GM23338 (cell line): ENCODE results near the gene AXIN2. TPM values are rescaled to one million over a fixed set of nuclear protein-coding genes. Genes with fewer than 3 reads are reported as not detected.
A peak's percentile ranks its signal among the peaks of the same experiment; 100 is the strongest.

Experiments
- ATAC-seq: fragments of 200-7000 bp; cut with Tn5 transposase; 3 replicates; pipeline ENCODE4 v1.9.1; 2020
- DNase-seq: peaks from one replicate; pipeline ENCODE4 v3.0.0-alpha.2; 2015; ENCODE audit warnings: low spot score
- H2AFZ ChIP-seq: fragments of 200-600 bp; sonication (generic); 2 replicates; pipeline ENCODE4 v1.8.0; 2016; ENCODE audit warnings: antibody characterized with exemption, mild to moderate bottlenecking, moderate library complexity
- H3F3A ChIP-seq: fragments of 200-600 bp; sonication (generic); replicated peaks from 2 replicates; pipeline ENCODE4 v1.8.0; 2017; ENCODE audit warnings: antibody characterized with exemption, mixed run types, low read depth
- H3K27ac ChIP-seq: fragments of 200-600 bp; sonication (generic); 2 replicates; pipeline ENCODE4 v1.6.1; 2016; ENCODE audit warnings: low read depth
- H3K27me3 ChIP-seq: fragments of 200-600 bp; sonication (generic); 2 replicates; pipeline ENCODE4 v1.8.0; 2016; ENCODE audit warnings: mild to moderate bottlenecking, mixed run types, moderate library complexity; ENCODE audit not compliant: insufficient read depth
- H3K36me3 ChIP-seq: fragments of 200-600 bp; sonication (generic); 2 replicates; pipeline ENCODE4 v1.8.0; 2016; ENCODE audit warnings: mild to moderate bottlenecking; ENCODE audit not compliant: insufficient read depth
- H3K4me1 ChIP-seq: fragments of 200-600 bp; sonication (generic); 2 replicates; pipeline ENCODE4 v1.8.0; 2016; ENCODE audit warnings: mild to moderate bottlenecking, moderate library complexity; ENCODE audit not compliant: insufficient read depth
- H3K4me2 ChIP-seq: fragments of 200-600 bp; sonication (generic); 2 replicates; pipeline ENCODE4 v1.7.1; 2017; ENCODE audit warnings: mixed run types
- H3K4me3 ChIP-seq: fragments of 200-600 bp; sonication (generic); 2 replicates; pipeline ENCODE4 v1.6.1; 2016; ENCODE audit warnings: mixed run types
- H3K79me2 ChIP-seq: fragments of 200-600 bp; sonication (generic); replicated peaks from 2 replicates; pipeline ENCODE4 v1.8.0; 2017; ENCODE audit warnings: mild to moderate bottlenecking; ENCODE audit not compliant: insufficient read depth
- H3K9me2 ChIP-seq: fragments of 200-600 bp; sonication (generic); 2 replicates; pipeline ENCODE4 v1.8.0; 2017; ENCODE audit not compliant: insufficient read depth
- H4K20me1 ChIP-seq: fragments of 200-600 bp; sonication (generic); replicated peaks from 2 replicates; pipeline ENCODE4 v1.8.0; 2017; ENCODE audit warnings: mild to moderate bottlenecking; ENCODE audit not compliant: insufficient read depth
- H3K27ac Mint-ChIP-seq: 2 replicates; pipeline ENCODE4 v1.8.0; 2020; ENCODE audit warnings: inconsistent platforms, mild to moderate bottlenecking, moderate library complexity, mixed read lengths
- H3K27me3 Mint-ChIP-seq: 3 replicates; pipeline ENCODE4 v1.8.0; 2022; ENCODE audit warnings: low read depth, mild to moderate bottlenecking, moderate library complexity, mixed read lengths, inconsistent platforms; ENCODE audit not compliant: insufficient read depth, poor library complexity
- H3K36me3 Mint-ChIP-seq: 3 replicates; pipeline ENCODE4 v1.8.0; 2021; ENCODE audit warnings: low read depth, mild to moderate bottlenecking, inconsistent platforms, moderate library complexity, mixed read lengths
- H3K4me1 Mint-ChIP-seq: 3 replicates; pipeline ENCODE4 v1.8.0; 2020; ENCODE audit warnings: mild to moderate bottlenecking, inconsistent platforms, mixed read lengths
- H3K4me3 Mint-ChIP-seq: 3 replicates; pipeline ENCODE4 v1.8.0; 2021; ENCODE audit warnings: moderate library complexity, mild to moderate bottlenecking, inconsistent platforms, mixed read lengths
- H3K9me3 Mint-ChIP-seq: 3 replicates; pipeline ENCODE4 v1.8.0; 2020; ENCODE audit warnings: moderate library complexity, mild to moderate bottlenecking, inconsistent platforms, mixed read lengths
- EZH2phosphoT487 ChIP-seq: fragments of 200-600 bp; sonication (generic); IDR thresholded peaks from one replicate; pipeline ENCODE4 v1.8.1; 2018; ENCODE audit warnings: antibody characterized with exemption; ENCODE audit not compliant: unreplicated experiment
- JUNB ChIP-seq: IDR thresholded peaks from one replicate; pipeline ENCODE4 v1.6.1; 2016; ENCODE audit warnings: antibody characterized with exemption; ENCODE audit not compliant: unreplicated experiment
- NANOG ChIP-seq: IDR thresholded peaks from 2 replicates; pipeline ENCODE4 v1.6.1; 2016; ENCODE audit warnings: antibody characterized with exemption, borderline replicate concordance
- STAT1 ChIP-seq: IDR thresholded peaks from one replicate; pipeline ENCODE4 v1.6.1; 2016; ENCODE audit warnings: antibody characterized with exemption; ENCODE audit not compliant: unreplicated experiment
- ZNF114 ChIP-seq: fragments of 250-450 bp; sonication (Bioruptor Pico); IDR thresholded peaks from 2 replicates; pipeline ENCODE4 v1.5.0; 2020; ENCODE audit warnings: mild to moderate bottlenecking, moderate library complexity
- ZNF331 ChIP-seq: fragments of 250-450 bp; sonication (Bioruptor Pico); IDR thresholded peaks from 2 replicates; pipeline ENCODE4 v1.5.0; 2020; ENCODE audit warnings: low read depth, mild to moderate bottlenecking, moderate library complexity
- polyA plus RNA-seq: library from polyadenylated mRNA; unstranded; fragments of >200 nt; fragmentation: Nextera tagmentation; extraction: Ambion mirVana; gene quantifications from 2 replicates; pipeline ENCODE4 v1.2.1, GENCODE V29; 2016
- total RNA-seq: library from RNA; depleted of rRNA; stranded (reverse); fragments of >200 nt; shearing (Covaris generic); gene quantifications from 2 replicates; pipeline ENCODE4 v1.2.3, GENCODE V29; 2014
- TF ChIP-seq, protein P1 (sequence below): IDR thresholded peaks from one replicate; pipeline ENCODE4 v1.6.1; 2018; ENCODE audit warnings: antibody characterized with exemption; ENCODE audit not compliant: unreplicated experiment
- TF ChIP-seq, protein P2 (sequence below): IDR thresholded peaks from 2 replicates; pipeline ENCODE4 v1.6.1; 2016; ENCODE audit warnings: antibody characterized with exemption
- TF ChIP-seq, protein P3 (sequence below), 2 experiments: fragments of 200-600 bp in 1 of 2; sonication (generic) in 1 of 2; conservative IDR thresholded peaks; 2 replicates each; pipeline versions ENCODE4 v1.5.1 to v1.6.1; 2016 to 2017; ENCODE audit warnings: antibody characterized with exemption in 2 of 2, low read depth in 2 of 2, mild to moderate bottlenecking in 2 of 2, moderate library complexity in 1 of 2

Gene AXIN2
- total and polyA plus RNA-seq, 2 experiments from 2014 or later: 8.0 to 32.7 TPM

DNA sequence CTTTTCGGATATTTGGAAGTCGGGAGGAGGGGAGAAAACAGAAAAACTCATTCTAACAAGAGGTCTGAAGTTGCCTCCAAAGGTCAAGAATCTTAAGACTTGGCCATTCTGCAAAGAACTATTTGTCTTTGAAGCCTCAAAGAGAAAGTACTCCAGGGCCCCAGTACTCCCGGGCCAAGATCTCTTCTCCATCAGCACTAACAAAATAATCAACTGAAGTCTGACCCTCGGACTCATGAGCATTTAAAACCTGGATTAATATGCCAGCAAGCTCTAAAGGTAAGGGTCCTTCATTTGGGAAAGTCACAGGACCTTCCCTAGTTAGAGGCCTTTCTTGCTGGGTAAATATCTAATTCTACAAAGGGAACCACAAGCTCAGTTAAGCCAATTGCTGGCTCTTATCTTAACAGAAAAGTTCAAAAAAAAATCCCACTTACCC lies 4.5 kb downstream of the AXIN2 start (continued):
- TF ChIP-seq, protein P1, sequence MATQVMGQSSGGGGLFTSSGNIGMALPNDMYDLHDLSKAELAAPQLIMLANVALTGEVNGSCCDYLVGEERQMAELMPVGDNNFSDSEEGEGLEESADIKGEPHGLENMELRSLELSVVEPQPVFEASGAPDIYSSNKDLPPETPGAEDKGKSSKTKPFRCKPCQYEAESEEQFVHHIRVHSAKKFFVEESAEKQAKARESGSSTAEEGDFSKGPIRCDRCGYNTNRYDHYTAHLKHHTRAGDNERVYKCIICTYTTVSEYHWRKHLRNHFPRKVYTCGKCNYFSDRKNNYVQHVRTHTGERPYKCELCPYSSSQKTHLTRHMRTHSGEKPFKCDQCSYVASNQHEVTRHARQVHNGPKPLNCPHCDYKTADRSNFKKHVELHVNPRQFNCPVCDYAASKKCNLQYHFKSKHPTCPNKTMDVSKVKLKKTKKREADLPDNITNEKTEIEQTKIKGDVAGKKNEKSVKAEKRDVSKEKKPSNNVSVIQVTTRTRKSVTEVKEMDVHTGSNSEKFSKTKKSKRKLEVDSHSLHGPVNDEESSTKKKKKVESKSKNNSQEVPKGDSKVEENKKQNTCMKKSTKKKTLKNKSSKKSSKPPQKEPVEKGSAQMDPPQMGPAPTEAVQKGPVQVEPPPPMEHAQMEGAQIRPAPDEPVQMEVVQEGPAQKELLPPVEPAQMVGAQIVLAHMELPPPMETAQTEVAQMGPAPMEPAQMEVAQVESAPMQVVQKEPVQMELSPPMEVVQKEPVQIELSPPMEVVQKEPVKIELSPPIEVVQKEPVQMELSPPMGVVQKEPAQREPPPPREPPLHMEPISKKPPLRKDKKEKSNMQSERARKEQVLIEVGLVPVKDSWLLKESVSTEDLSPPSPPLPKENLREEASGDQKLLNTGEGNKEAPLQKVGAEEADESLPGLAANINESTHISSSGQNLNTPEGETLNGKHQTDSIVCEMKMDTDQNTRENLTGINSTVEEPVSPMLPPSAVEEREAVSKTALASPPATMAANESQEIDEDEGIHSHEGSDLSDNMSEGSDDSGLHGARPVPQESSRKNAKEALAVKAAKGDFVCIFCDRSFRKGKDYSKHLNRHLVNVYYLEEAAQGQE: no peak
- TF ChIP-seq STAT1: no peak
- TF ChIP-seq NANOG: no peak
- TF ChIP-seq JUNB: no peak
- TF ChIP-seq, protein P2, sequence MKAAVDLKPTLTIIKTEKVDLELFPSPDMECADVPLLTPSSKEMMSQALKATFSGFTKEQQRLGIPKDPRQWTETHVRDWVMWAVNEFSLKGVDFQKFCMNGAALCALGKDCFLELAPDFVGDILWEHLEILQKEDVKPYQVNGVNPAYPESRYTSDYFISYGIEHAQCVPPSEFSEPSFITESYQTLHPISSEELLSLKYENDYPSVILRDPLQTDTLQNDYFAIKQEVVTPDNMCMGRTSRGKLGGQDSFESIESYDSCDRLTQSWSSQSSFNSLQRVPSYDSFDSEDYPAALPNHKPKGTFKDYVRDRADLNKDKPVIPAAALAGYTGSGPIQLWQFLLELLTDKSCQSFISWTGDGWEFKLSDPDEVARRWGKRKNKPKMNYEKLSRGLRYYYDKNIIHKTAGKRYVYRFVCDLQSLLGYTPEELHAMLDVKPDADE: no peak
- TF ChIP-seq ZNF114 (CRISPR knock-in tag): no peak
- TF ChIP-seq ZNF331 (CRISPR knock-in tag): no peak
- TF ChIP-seq, protein P3, sequence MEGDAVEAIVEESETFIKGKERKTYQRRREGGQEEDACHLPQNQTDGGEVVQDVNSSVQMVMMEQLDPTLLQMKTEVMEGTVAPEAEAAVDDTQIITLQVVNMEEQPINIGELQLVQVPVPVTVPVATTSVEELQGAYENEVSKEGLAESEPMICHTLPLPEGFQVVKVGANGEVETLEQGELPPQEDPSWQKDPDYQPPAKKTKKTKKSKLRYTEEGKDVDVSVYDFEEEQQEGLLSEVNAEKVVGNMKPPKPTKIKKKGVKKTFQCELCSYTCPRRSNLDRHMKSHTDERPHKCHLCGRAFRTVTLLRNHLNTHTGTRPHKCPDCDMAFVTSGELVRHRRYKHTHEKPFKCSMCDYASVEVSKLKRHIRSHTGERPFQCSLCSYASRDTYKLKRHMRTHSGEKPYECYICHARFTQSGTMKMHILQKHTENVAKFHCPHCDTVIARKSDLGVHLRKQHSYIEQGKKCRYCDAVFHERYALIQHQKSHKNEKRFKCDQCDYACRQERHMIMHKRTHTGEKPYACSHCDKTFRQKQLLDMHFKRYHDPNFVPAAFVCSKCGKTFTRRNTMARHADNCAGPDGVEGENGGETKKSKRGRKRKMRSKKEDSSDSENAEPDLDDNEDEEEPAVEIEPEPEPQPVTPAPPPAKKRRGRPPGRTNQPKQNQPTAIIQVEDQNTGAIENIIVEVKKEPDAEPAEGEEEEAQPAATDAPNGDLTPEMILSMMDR (conservative IDR thresholded peaks at IDR 0.05; ENCODE audit: low read depth in 2 of 2): no peak

DNA sequence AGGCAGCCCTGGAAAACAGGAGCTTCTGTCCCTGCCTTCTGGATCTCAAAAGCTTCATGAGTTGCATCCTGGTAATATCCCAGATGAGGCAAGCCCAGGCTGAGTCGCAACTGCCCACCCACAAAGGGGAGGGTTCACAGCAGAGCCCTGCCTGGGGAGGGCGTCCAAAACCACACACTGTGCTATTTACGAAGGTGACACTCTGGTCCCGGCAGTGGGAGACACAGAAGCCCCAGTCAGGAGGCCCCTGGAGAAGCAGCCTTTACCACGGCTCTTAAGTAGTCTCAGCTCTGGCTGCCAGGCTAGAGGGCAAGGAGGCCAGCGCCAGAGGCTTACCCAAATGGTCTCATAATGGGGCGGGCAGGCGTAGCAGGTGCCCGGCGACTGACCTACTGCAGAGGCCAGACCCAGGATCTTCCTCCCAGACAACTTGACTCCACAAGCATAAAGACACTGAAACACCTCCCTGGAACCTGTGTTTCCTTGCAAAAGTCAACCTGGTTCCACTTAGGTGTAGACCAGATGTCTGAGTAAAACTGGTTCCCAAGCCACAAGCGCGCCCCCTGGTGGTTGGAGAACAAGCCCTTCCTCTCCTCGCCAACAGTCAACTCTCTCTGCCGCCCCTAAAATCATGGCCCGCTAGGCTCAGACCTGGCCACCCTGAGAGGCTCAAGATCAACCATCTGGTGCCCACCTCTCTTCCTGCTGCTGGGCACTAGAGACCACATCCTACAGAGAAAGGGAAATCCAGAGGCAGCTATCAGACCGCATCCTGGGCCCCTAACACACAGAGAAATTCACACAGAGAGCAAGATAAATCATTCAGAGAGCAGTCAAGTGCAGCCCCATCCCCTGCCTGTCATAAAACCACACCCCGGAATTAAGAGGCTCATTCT lies 5.2 kb downstream of the AXIN2 start:
- H3K27ac Mint-ChIP-seq: no peak overlapping the region
- H3K36me3 Mint-ChIP-seq: peaks cover 12% of the 10 kb centered on the region; the same call in 2 of the 3 replicates
- peaks cover 12% of the 10 kb centered on the region for H3K4me1 Mint-ChIP-seq
- Histone ChIP-seq H2AFZ (no peak overlapping the region), H3K27me3 (peaks cover 5% of the 10 kb centered on the region), H3K4me1 (peaks cover 23% of the 10 kb centered on the region), H3K79me2 (no peaks in the 10 kb centered on the region; the same call in none of the 2 replicates), H3K9me2 (no peaks in the 10 kb centered on the region), H3K4me3 (peak overlapping the region; percentile 98), H3K4me2 (no peak overlapping the region; the same call in 1 of the 2 replicates), H3K36me3 (peaks cover 13% of the 10 kb centered on the region; the same call in 1 of the 2 replicates), H4K20me1 (peaks cover 47% of the 10 kb centered on the region), H3K27ac (no peak overlapping the region), H3F3A (0 out of 2 replicates have a peak, but pooled peaks cover 3% of the 10 kb centered on the region)
- ATAC-seq: peak; percentile 40
- TF ChIP-seq, protein P3 (conservative IDR thresholded peaks at IDR 0.05; ENCODE audit: low read depth in 2 of 2): peak; percentile 85 to 92
- no peak for TF ChIP-seq EZH2phosphoT487
- peak; percentile 94 for DNase-seq
- no peak overlapping the region for H3K4me3 Mint-ChIP-seq
- no peaks in the 10 kb centered on the region for H3K9me3 Mint-ChIP-seq
- H3K27me3 Mint-ChIP-seq: peaks cover 4% of the 10 kb centered on the region
